Ecto neural progenitor cell (in vitro differentiated cells): ENCODE measurements around the gene TIGD1.

Experiments used
- DNase-seq: peaks from one replicate; pipeline ENCODE4 v3.0.0-alpha.2; 2018; ENCODE audit warnings: low spot score

Gene TIGD1

GRCh38 chr2:232501794-232502390, 48.5 kb downstream of the TIGD1 start:
- no peak for DNase-seq

GRCh38 chr2:232501331-232501771, 49.0 kb downstream of the TIGD1 start:
- no peak for DNase-seq

DNA sequence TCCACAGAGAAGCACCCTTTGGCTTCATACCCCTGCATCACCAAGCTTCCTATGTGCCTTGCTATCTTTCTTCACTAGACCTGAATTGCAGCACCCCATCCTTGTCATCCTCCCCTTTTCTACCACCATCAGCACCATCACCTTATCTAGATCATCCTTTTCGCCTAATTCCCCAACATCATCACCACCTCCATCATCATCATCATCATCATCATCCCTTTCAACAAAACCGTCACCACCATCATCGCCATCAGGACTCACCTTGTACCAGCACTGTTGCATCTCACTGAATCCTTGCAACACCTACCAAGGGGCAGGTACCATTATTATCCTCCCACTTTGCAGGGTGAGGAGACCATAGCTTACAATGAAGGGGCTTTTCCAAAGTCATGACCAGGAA, 51.9 kb downstream of the TIGD1 start:
- DNase-seq = no peak
